EH (cell line): ENCODE results near the gene AMDHD2.

ENCODE experiments used
- DNase-seq: peaks from one replicate; pipeline ENCODE4 v3.0.0-alpha.2; 2015; ENCODE audit warnings: low read depth

Gene AMDHD2

GRCh38 chr16:2483939-2484897 lies 36.0 kb upstream of the AMDHD2 start:
- DNase-seq, result no peak

- no peak for DNase-seq
These were observed 35.2 kb upstream of the AMDHD2 start for GRCh38 chr16:2484898-2485508.

GRCh38 chr16:2485811-2486507 lies 34.2 kb upstream of the AMDHD2 start:
- DNase-seq, result no peak

DNA sequence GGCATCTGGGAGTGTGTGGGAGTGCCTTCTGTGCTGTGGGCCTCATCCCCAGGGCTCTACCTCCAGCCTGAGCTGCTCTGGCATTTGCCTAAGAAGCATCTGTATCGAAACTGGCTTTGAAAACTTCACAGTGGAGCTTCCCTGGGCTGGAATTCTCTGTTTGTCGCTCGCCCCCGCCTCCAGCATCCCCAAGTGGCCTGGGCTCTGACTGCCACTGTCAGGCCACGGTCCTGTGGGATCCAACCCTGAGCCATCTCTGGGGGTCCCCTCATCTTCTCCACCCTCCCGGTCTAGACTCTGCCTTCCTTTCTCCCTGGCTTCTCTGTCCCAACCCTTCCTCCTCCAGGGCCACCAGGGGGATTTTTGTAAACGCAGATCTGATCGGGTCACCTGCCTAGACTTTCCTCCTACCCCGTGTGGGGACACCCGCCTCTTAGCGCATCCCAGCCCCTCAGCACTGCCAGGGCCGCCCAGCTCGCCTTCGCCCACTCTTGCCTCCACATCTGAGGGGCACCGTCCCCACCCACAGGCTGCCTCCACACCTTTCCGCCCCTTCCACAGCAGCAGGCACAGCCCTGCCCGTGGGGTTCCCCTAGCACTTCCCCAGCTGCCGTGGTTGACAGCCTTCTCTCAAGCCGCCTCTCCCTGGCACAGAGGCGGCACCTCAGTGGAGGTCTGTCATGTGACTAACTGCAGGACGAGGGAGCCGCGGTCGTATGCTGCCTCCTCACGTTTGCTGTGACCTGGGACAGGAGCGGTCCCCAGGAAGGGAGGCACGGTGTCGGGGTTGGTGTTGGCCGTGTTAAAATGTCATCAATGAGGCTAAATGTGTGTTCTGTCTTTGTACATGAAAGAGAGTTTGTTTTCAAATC lies 33.3 kb upstream of the AMDHD2 start:
- peak; percentile 52 for DNase-seq

- DNase-seq, result no peak
These were observed 32.7 kb upstream of the AMDHD2 start for GRCh38 chr16:2487517-2487842.

DNA sequence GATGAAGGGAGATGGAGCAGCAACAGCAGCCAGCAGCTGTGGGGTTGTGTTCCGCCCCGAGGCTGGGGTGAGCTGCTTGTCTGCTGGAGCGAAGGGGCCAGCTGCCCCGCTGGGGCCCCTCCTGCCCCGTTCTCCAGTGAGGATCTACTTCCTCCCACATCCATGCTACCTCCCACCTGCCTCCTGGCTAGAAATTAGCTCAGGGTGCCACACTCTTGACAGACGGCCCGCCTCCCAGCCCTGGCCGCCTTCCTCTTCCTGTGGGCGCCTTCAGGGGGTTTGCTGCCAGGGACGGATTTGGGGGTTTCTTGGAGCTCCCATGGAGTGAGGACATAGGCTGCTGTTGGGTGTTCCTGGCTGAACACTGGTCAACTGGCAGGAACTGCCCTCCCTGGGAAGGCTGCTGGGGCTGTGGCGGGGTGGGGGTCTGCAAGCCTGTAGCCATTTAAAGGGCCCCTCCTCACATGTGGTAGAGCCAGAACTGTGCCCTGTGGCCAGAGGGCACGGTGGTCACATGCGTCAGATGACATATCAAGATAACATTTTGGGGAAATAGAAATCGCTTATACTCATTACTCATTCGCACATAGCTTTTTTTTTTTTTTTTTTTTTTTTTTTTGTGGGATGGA lies 32.2 kb upstream of the AMDHD2 start:
- no peak for DNase-seq

GRCh38 chr16:2489581-2489980 lies 30.6 kb upstream of the AMDHD2 start:
- DNase-seq, result no peak

- DNase-seq, result no peak
These were observed 29.7 kb upstream of the AMDHD2 start for GRCh38 chr16:2490190-2491105.

DNA sequence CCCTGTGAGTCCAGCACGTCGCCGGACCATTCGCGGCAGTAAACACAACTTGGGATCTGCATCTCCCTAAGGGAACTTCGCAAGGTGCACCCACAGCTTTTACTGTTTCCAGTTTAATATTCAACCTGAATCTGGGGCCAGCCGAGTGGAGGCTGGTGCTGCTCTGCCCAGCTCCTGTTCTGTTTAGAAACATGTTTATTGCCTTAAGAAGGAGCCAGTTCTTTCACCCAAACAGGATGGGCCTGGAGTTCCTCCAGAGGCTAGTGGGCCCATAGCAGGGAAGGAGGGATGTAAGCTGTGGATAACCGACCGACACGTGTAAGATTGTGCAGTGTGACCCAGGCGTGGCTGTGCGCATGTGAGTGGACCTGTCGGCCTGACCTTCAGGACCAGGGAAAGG lies 27.9 kb upstream of the AMDHD2 start:
- no peak for DNase-seq

DNA sequence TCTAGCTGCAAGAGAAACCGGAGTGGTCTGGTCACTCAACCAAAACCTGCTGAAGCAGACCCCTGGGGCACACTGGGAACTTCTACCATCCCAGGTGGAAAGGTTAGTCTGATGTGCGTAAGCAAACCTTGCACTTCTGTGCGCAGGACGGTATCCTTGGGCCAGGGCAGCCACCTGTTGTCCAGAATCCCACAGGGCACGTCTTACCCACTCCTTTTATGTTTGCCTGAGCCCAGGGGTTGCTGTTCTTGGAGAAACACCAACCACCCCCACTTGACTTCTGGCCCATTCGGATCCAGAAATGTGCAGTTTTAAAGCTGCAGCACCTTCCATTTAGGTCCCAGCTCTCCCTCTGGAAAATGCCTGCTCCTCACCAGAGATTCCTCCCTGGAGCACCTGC lies 26.6 kb upstream of the AMDHD2 start:
- DNase-seq, result no peak

- DNase-seq, result no peak
These were observed 25.6 kb upstream of the AMDHD2 start for GRCh38 chr16:2494616-2495015.

DNA sequence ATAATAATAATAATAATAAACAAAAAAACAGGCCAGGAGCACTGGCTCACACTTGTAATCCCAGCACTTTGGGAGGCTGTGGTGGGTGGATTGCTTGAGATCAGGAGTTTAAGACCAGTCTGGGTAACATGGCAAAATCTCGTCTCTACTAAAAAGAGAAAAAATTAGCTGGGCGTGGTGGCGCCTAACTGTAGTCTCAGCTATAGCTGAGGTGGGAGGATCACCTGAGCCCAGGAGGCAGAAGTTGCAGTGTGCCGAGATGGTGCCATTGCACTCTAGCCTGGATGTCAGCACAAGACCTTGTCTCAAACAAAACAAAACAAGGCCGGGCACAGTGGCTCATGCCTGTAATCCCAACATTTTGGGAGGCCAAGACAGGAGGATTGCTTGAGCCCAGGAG lies 25.1 kb upstream of the AMDHD2 start:
- no peak for DNase-seq

DNA sequence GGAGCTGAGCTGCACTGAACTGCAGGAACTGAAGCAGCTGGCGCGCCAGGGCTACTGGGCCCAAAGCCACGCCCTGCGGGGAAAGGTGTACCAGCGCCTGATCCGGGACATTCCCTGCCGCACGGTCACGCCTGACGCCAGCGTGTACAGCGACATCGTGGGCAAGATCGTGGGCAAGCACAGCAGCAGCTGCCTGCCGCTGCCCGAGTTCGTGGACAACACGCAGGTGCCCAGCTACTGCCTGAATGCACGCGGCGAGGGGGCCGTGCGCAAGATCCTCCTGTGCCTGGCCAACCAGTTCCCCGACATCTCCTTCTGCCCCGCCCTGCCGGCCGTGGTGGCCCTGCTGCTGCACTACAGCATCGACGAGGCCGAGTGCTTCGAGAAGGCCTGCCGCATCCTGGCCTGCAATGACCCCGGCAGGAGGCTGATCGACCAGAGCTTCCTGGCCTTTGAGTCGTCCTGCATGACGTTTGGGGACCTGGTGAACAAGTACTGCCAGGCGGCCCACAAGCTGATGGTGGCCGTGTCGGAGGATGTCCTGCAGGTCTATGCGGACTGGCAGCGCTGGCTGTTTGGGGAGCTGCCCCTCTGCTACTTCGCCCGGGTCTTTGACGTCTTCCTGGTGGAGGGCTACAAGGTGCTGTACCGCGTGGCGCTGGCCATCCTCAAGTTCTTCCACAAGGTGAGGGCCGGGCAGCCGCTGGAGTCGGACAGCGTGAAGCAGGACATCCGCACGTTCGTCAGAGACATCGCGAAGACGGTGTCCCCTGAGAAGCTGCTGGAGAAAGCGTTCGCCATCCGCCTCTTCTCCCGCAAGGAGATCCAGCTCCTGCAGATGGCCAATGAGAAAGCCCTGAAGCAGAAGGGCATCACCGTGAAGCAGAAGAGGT lies 23.7 kb upstream of the AMDHD2 start:
- no peak for DNase-seq

- no peak for DNase-seq
These were observed 23.0 kb upstream of the AMDHD2 start for GRCh38 chr16:2497116-2497630.

DNA sequence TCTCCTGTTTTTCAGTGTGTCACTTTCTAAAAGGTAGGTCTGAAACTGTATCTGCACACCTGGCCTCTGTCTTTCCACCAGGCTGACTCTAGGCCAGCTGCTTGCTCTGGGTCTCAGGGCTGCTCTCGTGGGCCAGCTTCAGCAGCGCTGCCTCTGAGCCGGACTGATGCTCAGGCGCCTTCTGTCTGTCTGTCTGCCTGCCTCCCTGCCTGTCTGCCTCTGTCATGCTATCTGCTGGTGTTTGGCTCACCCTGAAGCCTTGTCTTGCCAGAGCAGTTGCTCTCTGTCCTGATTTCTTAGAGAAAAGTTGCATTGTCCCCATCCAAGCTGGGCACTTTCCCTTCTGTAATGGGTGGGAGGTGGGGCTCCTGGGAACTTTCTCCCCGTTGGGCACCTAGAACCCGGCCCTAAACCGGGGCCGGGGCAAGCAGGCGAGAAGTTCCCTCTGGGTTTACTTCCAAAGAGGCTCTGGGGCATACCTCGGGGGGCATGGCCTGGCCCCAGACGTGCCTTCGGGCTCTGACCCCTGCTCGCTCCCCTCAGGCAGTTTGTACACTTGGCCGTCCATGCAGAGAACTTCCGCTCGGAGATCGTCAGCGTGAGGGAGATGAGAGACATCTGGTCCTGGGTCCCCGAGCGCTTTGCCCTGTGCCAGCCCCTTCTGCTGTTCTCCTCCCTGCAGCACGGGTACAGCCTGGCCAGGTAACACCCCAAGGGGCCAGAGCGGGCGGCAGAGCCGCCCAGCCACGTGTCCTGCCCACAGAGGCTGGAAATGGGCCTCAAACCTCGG lies 22.3 kb upstream of the AMDHD2 start:
- no peak for DNase-seq

DNA sequence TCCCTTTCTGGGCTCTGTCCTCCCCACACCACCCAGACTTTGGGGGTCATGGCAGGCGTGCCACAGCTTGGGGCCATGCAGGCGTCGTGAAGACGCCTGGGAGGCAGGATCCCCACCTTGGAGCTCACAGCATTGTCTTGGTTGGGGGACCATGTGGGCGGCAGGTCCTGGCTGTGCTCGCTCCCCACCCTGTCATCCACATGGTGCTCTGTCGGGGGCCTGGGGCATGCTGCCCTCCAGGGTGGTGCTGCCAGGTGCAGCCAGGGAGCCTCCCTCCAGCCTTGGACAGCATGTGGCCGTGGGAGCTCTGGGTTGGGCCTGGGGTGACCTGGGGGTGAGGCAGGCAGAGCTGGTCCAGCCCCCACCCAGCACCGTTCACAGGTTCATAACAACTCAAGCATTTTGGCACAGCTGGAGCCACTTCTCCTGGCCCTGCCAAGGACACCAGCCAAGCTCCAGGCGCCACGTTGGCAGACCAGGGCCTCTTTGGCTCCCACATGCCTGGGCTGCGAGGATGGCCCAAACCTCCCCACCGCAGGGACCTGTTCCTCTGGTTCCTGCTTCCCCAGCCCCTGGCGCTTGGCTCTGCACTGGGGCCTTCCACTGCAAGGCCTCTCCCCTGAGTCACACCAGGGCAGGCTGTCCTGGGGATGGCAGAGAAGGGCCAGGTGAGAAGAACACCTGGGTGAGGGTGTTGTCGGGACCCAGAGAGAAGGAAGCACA lies 21.5 kb upstream of the AMDHD2 start:
- no peak for DNase-seq

DNA sequence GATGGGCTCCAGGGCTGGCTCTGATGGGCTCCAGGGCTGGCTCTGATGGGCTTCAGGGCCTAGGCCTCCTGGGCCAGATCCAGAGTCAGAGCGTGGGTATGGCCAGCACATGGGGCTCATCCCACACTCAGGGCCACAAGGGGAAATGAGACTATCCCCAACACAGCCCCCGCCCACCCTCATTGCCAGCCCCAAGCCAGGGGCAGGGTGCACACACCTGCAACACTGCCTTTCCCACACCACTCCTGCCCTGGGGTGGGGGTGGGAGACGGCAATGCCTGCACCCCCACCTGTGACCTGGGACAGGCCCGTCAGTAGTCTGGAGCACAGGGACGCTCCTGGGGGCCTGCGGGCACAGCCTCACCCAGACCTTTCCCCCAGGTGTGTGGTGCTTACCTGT lies 20.7 kb upstream of the AMDHD2 start:
- no peak for DNase-seq
